ENCODE data around the gene PTGFRN. TPM values are rescaled to one million over a fixed set of nuclear protein-coding genes. Genes with fewer than 3 reads are reported as not detected.

Gene PTGFRN
- total and polyA plus RNA-seq, 2 of the 8 experiments (the other 6 are each of a cell fraction or from before 2014, with no cell fraction given): 13.0 to 32.6 TPM

DNA sequence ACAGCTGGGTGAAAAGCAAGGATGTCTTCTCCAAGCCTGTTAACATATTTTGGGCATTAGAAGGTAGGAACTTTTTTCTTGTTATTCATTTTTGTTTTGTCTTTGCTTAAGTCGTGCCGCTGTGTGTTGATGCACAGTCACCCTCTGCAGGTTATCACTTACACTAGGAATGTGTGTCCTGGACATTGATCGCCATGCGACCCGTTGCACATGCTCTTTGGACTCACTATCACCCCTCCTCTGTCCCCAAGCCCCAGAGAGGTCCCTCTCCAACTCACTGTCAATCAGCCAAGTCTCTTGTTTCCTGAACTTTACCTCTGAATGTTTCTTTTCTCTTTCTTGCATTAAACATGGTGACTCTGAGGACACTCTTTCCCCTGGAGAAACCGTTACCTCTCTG, 51.9 kb downstream of the PTGFRN start:
- Histone ChIP-seq H3K18ac (ENCODE audit: extremely low read depth, low read length) (no peak overlapping the region), H4K20me1 (replicated peaks in 1 of 2; ENCODE audit: control insufficient read depth in 1 of 2, insufficient read depth in 2 of 2, low read length in 2 of 2) (peaks cover 0 to 3% of the 10 kb centered on the region in 2 experiments), H4K8ac (ENCODE audit: extremely low read depth, insufficient read depth, low read length) (no peak overlapping the region), H3K36me3 (ENCODE audit: control insufficient read depth in 2 of 4, insufficient read depth in 4 of 4, low read length in 3 of 4) (peaks cover 0 to 13% (median 4%) of the 10 kb centered on the region in 4 experiments; a peak in 6 of 8 replicates), H3K9ac (replicated peaks in 1 of 4; ENCODE audit: extremely low read depth in 1 of 4, low read depth in 3 of 4, low read length in 3 of 4) (no peak overlapping the region), H2BK15ac (ENCODE audit: low read length) (no peak overlapping the region), H2BK120ac (replicated peaks; ENCODE audit: low read depth, low read length) (no peak overlapping the region), H3K9me3 (ENCODE audit: insufficient read depth in 2 of 2, low read depth in 1 of 2, low read length in 1 of 2) (no peaks in the 10 kb centered on the region), H2BK5ac (ENCODE audit: low read depth, low read length) (no peak overlapping the region), H3K23ac (ENCODE audit: insufficient read length) (no peak overlapping the region), H2BK20ac (ENCODE audit: low read length) (no peak overlapping the region), H2AK5ac (ENCODE audit: low read depth, low read length) (no peak overlapping the region), H3K27me3 (replicated peaks in 1 of 4; ENCODE audit: control insufficient read depth in 3 of 4, extremely low read depth in 1 of 4, insufficient read depth in 3 of 4, low read length in 3 of 4) (no peaks in the 10 kb centered on the region), H3K14ac (ENCODE audit: insufficient read length) (no peak overlapping the region), H3K79me1 (ENCODE audit: low read depth, low read length) (peaks cover 3% of the 10 kb centered on the region; the same call in 1 of the 2 replicates), H3K27ac (ENCODE audit: low read depth, low read length) (no peak overlapping the region), H3K23me2 (ENCODE audit: low read depth, low read length) (no peaks in the 10 kb centered on the region; the same call in 1 of the 2 replicates), H3K79me2 (ENCODE audit: control insufficient read depth in 1 of 2, insufficient read depth in 2 of 2, low read length in 2 of 2) (no peaks in the 10 kb centered on the region), H3K4me3 (ENCODE audit: extremely low read depth in 1 of 4, insufficient read depth in 2 of 4, low read depth in 3 of 4, low read length in 4 of 4) (no peak overlapping the region), H4K91ac (replicated peaks; ENCODE audit: insufficient read length, low read length) (no peak overlapping the region), H4K5ac (ENCODE audit: insufficient read length, low read depth, low read length) (no peak overlapping the region), H3K4me2 (ENCODE audit: insufficient read depth in 1 of 2, low read depth in 2 of 2, low read length in 2 of 2) (no peak overlapping the region), H2AFZ (ENCODE audit: low read length) (no peak overlapping the region), H3K4ac (replicated peaks; ENCODE audit: insufficient read length, low read depth, low read length) (no peak overlapping the region), H3K4me1 (replicated peaks in 1 of 4; ENCODE audit: control insufficient read depth in 3 of 4, insufficient read depth in 4 of 4, low read length in 3 of 4) (no peaks in the 10 kb centered on the region; a peak in 1 of 7 replicates), H2BK12ac (ENCODE audit: low read depth, low read length) (no peak overlapping the region), H3K56ac (replicated peaks; ENCODE audit: insufficient read length, low read depth, low read length) (no peak overlapping the region)
- whole genome bisulfite sequencing, 2 experiments (ENCODE audit: extremely low coverage in 1 of 2, insufficient coverage in 1 of 2, insufficient read length in 1 of 2, insufficient replicate concordance in 2 of 2, low coverage in 1 of 2, low lambda C conversion rate in 2 of 2, missing lambda C conversion rate in 1 of 2): 96% methylated on average over 6 of the region's 6 CpGs; no CpG with 5 or more reads in 1 of the 2 experiments
- POLR2A ChIA-PET (ENCODE audit: partially characterized antibody): no interaction called here
- no peak for DNase-seq (ENCODE audit: low read depth in 1 of 2, low spot score in 2 of 2)
- FAIRE-seq: no peak
- CTCF ChIA-PET (ENCODE audit: partially characterized antibody): interaction anchor here (0.5 to 1.1 kb wide), 3 partner anchors 198 to 1116 kb away, joined by 3 read pairs; no protein-coding TSS in a partner anchor
- no peak for TF ChIP-seq EGR1 (IDR thresholded peaks at IDR 0.05; ENCODE audit: borderline replicate concordance, low read depth, low read length)

Data from H1 (cell line).